Measurements from ENCODE around the gene CCL27.

CCL27 gene

GRCh38 chr9:34633851-34634550, 28.5 kb downstream of the CCL27 start:
- DNase-seq (ENCODE audit: low read depth), result peak; percentile 62
- TF ChIP-seq CTCF (conservative IDR thresholded peaks at IDR 0.05; ENCODE audit: low read length), result peak; percentile 87
- H3K4me3 ChIP-seq (ENCODE audit: low read length), result no peak overlapping the region

GRCh38 chr9:34633166-34633565, 29.3 kb downstream of the CCL27 start:
- no peak for DNase-seq (ENCODE audit: low read depth)
- TF ChIP-seq CTCF (conservative IDR thresholded peaks at IDR 0.05; ENCODE audit: low read length), result no peak
- no peak overlapping the region for H3K4me3 ChIP-seq (ENCODE audit: low read length)

- TF ChIP-seq CTCF (conservative IDR thresholded peaks at IDR 0.05; ENCODE audit: low read length), result no peak
Measured at GRCh38 chr9:34630402-34631154, 31.9 kb downstream of the CCL27 start.

GRCh38 chr9:34629491-34629808, 33.0 kb downstream of the CCL27 start:
- DNase-seq (ENCODE audit: low read depth), result no peak
- no peak overlapping the region for H3K4me3 ChIP-seq (ENCODE audit: low read length)
- TF ChIP-seq CTCF (conservative IDR thresholded peaks at IDR 0.05; ENCODE audit: low read length), result no peak

More at GRCh38 chr9:34630402-34631154, 31.9 kb downstream of the CCL27 start:
- H3K4me3 ChIP-seq (ENCODE audit: low read length), result no peak overlapping the region
- no peak for DNase-seq (ENCODE audit: low read depth)

- TF ChIP-seq CTCF (conservative IDR thresholded peaks at IDR 0.05; ENCODE audit: low read length), result no peak
- peak within 1 kb of the TSS; percentile 47 for H3K4me3 ChIP-seq (ENCODE audit: low read length)
- DNase-seq (ENCODE audit: low read depth), result no peak
Measured at GRCh38 chr9:34628656-34629490, 33.6 kb downstream of the CCL27 start, which contains the start of gene ARID3C. ARID3C (minus strand) TSS chr9:34629066; CDS start chr9:34628014, 1,052 bp downstream.

- no peak for DNase-seq (ENCODE audit: low read depth)
- TF ChIP-seq CTCF (conservative IDR thresholded peaks at IDR 0.05; ENCODE audit: low read length), result no peak
- H3K4me3 ChIP-seq (ENCODE audit: low read length), result peak overlapping the region; percentile 15
Measured at GRCh38 chr9:34627716-34628655, 34.5 kb downstream of the CCL27 start.

Measured in AG10803 (cell line).